Fibroblast of the aortic adventitia (primary cell): Measurements from ENCODE around the gene CD44. TPM values are rescaled to one million over a fixed set of nuclear protein-coding genes. Genes with fewer than 3 reads are reported as not detected.

Source experiments
- DNase-seq: peaks from one replicate; pipeline ENCODE4 v3.0.0-alpha.2; 2010; ENCODE audit warnings: low read depth
- H3K4me3 ChIP-seq: 2 replicates; pipeline ENCODE4 v1.5.1; 2011; ENCODE audit warnings: low read depth, mild to moderate bottlenecking, control low read depth, low read length, moderate library complexity
- total RNA-seq: library from RNA; depleted of rRNA; stranded (reverse); fragments of >200 nt; gene quantifications from 2 replicates; pipeline ENCODE4 v1.2.3, GENCODE V29; 2012; ENCODE audit warnings: low replicate concordance
- TF ChIP-seq, protein P1 (sequence below): IDR thresholded peaks from 2 replicates; pipeline ENCODE4 v1.5.1; 2011; ENCODE audit warnings: mild to moderate bottlenecking, low read length, control low read depth, inconsistent platforms; ENCODE audit not compliant: insufficient read depth

CD44 gene
- total RNA-seq, 1 donor: 458 TPM

DNA sequence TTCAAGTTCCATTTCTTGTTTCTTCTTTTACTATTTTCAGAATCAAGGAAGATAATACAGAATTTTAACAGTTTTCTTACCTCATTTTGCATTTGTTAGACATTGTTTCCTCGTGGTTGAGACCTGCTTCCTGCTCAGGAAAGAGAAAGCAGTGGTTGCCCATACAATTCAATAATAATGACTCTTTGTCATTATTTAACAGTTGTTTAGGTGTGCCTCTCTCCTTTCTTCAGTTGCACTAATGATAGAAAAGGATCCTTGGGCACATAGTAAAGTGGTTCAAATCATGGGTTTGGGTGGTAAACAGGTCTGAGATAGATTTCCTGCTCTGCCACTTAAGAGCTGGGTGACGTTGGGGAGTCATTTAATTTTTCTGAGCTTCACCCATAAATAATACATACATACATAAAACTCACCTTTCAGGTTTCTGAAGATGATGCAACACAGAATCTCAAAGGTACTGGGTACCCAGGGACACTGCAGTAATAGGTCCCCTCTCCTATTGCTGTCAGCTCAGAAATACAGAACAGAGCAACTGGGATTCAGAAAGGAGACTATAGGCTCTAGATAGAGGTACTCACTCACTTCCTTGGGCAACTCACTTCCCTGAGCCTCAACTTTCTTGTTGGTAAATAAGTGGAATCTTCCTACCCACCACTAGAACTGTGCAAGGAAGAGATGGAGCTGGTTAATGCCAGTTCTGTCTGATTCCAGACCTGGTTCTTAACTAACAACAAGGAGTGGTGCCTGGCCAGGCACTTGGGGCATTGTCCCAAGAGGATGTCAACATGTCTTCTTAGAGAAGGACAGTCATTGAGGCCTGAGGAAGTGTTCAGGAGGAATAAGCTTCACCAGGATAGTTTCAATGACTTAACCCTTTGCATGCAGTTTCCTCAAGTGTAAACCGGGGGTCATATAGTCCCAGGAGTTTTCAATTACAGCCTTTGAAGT, 34.9 kb downstream of the CD44 start:
- TF ChIP-seq, protein P1, sequence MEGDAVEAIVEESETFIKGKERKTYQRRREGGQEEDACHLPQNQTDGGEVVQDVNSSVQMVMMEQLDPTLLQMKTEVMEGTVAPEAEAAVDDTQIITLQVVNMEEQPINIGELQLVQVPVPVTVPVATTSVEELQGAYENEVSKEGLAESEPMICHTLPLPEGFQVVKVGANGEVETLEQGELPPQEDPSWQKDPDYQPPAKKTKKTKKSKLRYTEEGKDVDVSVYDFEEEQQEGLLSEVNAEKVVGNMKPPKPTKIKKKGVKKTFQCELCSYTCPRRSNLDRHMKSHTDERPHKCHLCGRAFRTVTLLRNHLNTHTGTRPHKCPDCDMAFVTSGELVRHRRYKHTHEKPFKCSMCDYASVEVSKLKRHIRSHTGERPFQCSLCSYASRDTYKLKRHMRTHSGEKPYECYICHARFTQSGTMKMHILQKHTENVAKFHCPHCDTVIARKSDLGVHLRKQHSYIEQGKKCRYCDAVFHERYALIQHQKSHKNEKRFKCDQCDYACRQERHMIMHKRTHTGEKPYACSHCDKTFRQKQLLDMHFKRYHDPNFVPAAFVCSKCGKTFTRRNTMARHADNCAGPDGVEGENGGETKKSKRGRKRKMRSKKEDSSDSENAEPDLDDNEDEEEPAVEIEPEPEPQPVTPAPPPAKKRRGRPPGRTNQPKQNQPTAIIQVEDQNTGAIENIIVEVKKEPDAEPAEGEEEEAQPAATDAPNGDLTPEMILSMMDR: no peak
- no peak for DNase-seq
- no peak overlapping the region for H3K4me3 ChIP-seq

DNA sequence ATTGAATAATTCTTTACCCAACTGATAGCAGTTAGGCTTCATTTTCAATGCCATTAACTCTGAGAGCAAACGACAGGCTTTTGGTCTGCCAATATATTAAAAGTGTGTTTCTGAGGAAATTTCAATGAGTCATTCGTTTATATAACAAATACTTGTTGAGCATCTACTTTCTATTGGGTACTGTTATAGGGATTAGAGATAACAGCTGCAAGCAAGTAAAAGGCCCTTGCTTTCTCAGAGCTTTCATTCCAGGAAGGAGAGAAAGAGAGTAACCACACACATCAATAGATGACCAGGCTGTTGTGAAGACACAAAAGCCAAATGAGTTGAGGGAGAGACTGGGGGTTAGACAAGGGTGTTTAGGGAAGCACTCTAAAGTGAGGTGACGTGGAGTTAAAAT, 35.7 kb downstream of the CD44 start:
- DNase-seq: peak; percentile 84
- TF ChIP-seq, protein P1: no peak
- H3K4me3 ChIP-seq: no peak overlapping the region

DNA sequence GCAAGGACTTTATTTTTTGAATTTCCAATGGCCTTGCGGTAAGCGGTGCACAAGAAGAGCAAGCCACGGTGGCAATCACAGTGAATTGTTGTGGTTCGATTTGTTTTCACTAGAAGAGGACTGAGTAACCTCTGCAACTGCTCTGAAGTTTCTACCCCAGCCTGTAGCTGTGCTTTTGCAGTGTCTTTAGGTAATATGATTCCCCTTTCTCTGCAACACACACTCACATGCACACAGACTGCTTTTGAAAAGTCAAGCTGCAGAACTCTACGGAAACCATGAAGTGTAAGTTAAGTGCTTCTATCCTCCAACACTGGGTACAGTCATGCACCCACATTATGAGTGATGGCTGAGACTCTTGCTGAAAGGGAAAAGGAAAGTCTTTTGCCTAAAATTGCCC, 38.4 kb downstream of the CD44 start:
- no peak overlapping the region for H3K4me3 ChIP-seq
- TF ChIP-seq, protein P1: no peak
- DNase-seq: no peak

DNA sequence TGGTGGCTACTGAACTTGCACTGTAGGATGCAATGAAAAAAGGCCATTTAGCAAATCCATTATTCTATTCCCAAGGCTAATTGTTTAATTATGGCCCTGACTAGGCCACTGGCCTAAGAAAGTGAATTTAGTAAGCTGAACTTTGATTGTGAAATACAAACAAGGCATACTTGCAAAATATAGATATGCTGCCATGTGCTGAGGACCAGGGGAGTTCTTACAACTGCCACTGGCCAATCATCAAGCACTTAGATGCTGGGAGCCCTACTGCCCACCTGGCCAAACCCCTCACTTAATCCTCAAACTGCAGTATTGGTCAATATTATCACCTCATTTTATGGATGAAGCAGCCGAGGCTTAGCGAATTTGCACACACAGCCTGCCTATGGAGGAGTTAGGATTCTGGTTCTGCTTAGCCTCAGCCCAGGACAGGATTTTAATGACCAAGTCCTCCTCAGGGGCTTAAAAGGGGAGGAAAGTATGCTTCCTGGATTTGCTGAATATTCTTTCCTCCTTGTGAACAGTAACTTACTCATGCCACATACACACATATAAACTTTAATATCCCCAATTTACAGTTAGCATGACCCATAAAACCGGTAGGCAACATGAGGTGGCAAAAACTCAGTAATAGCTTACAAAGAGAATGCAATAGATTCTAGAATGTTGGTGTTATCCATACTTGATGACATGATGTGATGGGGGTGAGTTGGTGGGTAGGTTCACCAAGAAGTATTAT, 39.3 kb downstream of the CD44 start:
- no peak for DNase-seq
- TF ChIP-seq, protein P1: no peak
- H3K4me3 ChIP-seq: no peak overlapping the region

DNA sequence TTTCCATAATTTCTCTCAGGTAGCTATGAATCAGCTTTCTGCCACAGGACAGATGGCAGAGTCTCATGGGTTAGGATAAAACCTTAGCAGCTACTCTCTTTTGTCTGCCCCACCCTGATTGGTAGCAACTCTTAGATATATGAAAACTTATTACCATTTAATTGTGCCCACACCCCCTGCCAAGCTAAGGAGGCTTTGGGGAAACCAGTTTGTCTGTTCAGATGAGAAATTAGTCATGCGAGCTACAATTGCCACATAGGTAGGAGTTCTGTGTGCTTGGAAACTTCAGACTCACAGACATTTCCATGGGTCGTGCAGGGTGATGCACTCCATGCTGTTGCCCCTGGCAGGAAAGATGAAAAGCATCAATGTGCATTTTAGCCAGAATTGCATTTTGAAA, 39.9 kb downstream of the CD44 start:
- DNase-seq: peak; percentile 24
- no peak overlapping the region for H3K4me3 ChIP-seq
- TF ChIP-seq, protein P1: no peak

DNA sequence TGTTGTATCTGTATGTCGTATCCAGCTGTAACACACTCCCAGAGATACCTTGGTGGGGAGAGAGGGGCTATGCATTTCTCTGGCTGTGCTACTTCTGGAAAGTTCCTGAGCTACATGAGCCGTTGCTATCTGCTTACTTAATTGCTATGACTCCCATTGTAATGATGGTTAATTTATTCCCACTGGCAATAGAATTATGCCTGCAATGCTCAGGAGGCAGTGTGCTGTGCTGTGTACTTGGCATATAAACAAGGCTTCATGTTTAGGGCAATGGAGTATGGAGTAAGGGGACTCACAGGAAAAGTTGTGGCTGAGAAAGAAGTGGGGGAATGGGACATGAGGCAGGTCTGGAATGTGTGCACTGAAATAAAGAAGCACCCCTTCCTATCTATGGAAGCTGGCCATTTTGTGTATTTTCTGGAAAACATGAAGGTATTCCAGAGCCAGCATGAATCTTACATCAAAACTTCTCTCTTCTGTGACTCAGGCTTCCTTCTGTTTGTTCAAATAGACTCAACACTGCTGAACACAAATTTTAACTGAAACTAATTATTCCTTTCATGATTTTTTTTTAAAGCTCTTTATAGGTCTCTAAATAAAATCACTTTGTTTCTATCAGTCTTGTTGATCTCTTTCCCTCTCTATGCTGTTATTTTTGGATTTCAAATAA, 40.6 kb downstream of the CD44 start:
- H3K4me3 ChIP-seq: no peak overlapping the region
- DNase-seq: peak; percentile 59
- TF ChIP-seq, protein P1: no peak
